Stimulated activated CD4-positive, alpha-beta T cell treated with anti-CD3 and anti-CD28 coated beads, Interleukin-2, amount 100 ng/mL, for 24 hours (primary cell): ENCODE measurements around the gene RGS14.
"Not testable (repeated sequence)": the region's sequence is repeated elsewhere in the genome, so short reads cannot be mapped to it uniquely, and the experiment has no call there.

Source experiments
- DNase-seq, 2 donors: peaks; one replicate each; pipeline ENCODE4 v3.0.0-alpha.2; 2020

RGS14 gene

DNA sequence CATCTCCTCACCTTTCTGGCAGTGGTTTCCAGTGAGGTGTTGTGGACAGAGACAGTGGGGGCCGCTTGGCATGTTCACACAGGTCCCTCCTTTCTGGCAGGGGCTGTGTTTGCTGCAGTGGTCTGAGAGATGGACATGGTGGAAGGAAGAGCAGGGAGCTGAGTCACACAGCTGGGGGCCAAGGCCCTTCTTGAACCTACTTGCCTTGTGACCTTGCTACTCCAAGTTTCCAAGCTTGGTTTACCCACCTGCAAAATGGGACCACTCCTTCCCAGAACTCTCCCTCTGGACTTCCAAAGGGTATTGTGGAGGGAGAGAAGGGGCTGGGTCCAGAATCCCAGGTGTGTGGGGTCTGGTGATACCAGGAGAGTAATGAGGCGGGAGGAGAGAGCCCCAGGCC, 47.6 kb downstream of the RGS14 start:
- no peak for DNase-seq

GRCh38 chr5:177405805-177406204, 48.1 kb downstream of the RGS14 start:
- DNase-seq = no peak

DNA sequence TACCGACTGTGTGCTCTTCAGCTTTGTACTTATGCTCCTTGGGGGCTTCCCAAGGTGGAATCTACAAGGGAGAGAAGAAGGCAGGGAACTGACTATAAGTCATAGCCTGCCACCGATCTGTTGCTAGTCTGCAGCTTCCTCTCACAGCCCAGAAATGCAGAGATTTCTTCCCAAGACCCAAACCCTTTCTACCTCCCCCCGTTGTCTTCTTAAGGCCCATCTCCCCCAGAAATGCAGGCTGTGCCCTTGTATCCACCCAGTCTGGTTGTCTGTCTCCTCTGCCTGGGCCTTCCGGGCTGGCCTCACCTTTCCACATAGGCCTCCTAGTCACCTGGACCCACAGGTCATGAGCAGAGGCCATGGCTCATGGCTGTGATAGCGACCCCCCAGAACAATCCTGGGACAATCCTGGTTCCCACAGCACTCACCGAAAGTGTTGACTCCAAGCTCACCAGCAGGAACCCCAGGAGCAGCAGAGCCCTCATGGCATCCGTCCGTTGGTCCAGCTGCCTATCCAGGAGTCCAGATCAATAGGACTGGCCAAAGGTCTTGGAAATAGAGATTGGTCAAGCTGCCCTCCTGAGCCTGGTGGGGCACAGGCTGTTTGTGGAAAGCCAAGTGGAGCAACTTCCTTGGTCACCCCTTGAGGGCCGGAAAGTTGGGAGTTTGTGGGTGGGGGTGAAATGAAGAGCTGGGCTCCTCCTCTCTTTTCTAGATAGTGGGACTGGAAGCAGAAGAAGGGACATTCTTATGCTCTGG, 51.5 kb downstream of the RGS14 start, which contains the start of gene F12:
Gene F12, minus strand, starts transcription at position 522 of the 759 bp plus-strand sequence. Its CDS starts 37 bp downstream, at position 485.
- DNase-seq = no peak

- DNase-seq = no peak
Observed at GRCh38 chr5:177410575-177410974, 52.9 kb downstream of the RGS14 start.

- peak in 1 of 2 donors; percentile 24 for DNase-seq
Observed at GRCh38 chr5:177412603-177413233, 55.0 kb downstream of the RGS14 start.

GRCh38 chr5:177414481-177414880, 56.8 kb downstream of the RGS14 start:
- no peak for DNase-seq

GRCh38 chr5:177417081-177417480, 59.4 kb downstream of the RGS14 start:
- not testable (repeated sequence) for DNase-seq

DNA sequence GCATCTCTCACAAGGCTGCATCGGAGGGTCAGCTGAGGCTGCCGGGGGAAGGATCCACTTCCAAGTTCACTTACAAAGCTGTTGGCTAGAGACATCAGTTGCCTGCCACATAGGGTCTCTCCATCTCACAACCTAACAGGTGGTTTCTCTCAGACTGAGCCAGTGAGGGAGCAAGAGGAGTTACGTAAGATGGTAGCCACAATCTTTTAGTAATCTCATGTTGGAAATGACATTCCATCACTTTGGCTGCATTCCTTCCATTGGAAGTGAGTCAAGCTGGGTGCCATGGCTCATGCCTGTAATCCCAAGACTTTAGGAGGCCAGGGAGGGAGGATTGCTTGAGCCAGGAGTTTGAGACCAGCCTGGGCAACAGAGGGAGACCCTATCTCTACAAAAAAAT, 61.3 kb downstream of the RGS14 start:
- DNase-seq = no peak

DNA sequence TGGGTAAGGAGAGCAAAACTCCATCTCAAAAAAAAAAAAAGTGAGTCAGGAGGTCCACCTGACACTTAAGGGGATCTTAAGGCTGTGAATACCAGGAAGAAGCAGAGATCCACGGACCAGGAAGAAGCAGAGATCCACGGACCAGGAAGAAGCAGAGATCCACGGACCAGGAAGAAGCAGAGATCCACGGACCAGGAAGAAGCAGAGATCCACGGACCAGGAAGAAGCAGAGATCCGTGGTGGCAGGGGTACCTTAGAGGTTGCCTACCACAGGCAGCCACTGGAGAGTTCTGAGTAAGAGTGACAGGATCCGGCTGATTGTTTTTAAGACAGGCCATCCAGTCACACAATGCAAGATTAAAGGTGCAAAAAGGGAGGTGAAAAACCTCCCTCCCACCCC, 62.7 kb downstream of the RGS14 start:
- not testable (repeated sequence) for DNase-seq

- no peak for DNase-seq
Observed at GRCh38 chr5:177421062-177421798, 63.5 kb downstream of the RGS14 start.
